GM23338 (cell line): ENCODE data around the gene CACNA2D3. TPM values are rescaled to one million over a fixed set of nuclear protein-coding genes. Genes with fewer than 3 reads are reported as not detected.

Experiments used
- ATAC-seq: fragments of 200-7000 bp; cut with Tn5 transposase; 3 replicates; pipeline ENCODE4 v1.9.1; 2020
- DNase-seq: peaks from one replicate; pipeline ENCODE4 v3.0.0-alpha.2; 2015; ENCODE audit warnings: low spot score
- H2AFZ ChIP-seq: fragments of 200-600 bp; sonication (generic); 2 replicates; pipeline ENCODE4 v1.8.0; 2016; ENCODE audit warnings: antibody characterized with exemption, mild to moderate bottlenecking, moderate library complexity
- H3F3A ChIP-seq: fragments of 200-600 bp; sonication (generic); replicated peaks from 2 replicates; pipeline ENCODE4 v1.8.0; 2017; ENCODE audit warnings: antibody characterized with exemption, mixed run types, low read depth
- H3K27ac ChIP-seq: fragments of 200-600 bp; sonication (generic); 2 replicates; pipeline ENCODE4 v1.6.1; 2016; ENCODE audit warnings: low read depth
- H3K27me3 ChIP-seq: fragments of 200-600 bp; sonication (generic); 2 replicates; pipeline ENCODE4 v1.8.0; 2016; ENCODE audit warnings: mild to moderate bottlenecking, mixed run types, moderate library complexity; ENCODE audit not compliant: insufficient read depth
- H3K36me3 ChIP-seq: fragments of 200-600 bp; sonication (generic); 2 replicates; pipeline ENCODE4 v1.8.0; 2016; ENCODE audit warnings: mild to moderate bottlenecking; ENCODE audit not compliant: insufficient read depth
- H3K4me1 ChIP-seq: fragments of 200-600 bp; sonication (generic); 2 replicates; pipeline ENCODE4 v1.8.0; 2016; ENCODE audit warnings: mild to moderate bottlenecking, moderate library complexity; ENCODE audit not compliant: insufficient read depth
- H3K4me2 ChIP-seq: fragments of 200-600 bp; sonication (generic); 2 replicates; pipeline ENCODE4 v1.7.1; 2017; ENCODE audit warnings: mixed run types
- H3K4me3 ChIP-seq: fragments of 200-600 bp; sonication (generic); 2 replicates; pipeline ENCODE4 v1.6.1; 2016; ENCODE audit warnings: mixed run types
- H3K79me2 ChIP-seq: fragments of 200-600 bp; sonication (generic); replicated peaks from 2 replicates; pipeline ENCODE4 v1.8.0; 2017; ENCODE audit warnings: mild to moderate bottlenecking; ENCODE audit not compliant: insufficient read depth
- H3K9me2 ChIP-seq: fragments of 200-600 bp; sonication (generic); 2 replicates; pipeline ENCODE4 v1.8.0; 2017; ENCODE audit not compliant: insufficient read depth
- H4K20me1 ChIP-seq: fragments of 200-600 bp; sonication (generic); replicated peaks from 2 replicates; pipeline ENCODE4 v1.8.0; 2017; ENCODE audit warnings: mild to moderate bottlenecking; ENCODE audit not compliant: insufficient read depth
- H3K27ac Mint-ChIP-seq: 2 replicates; pipeline ENCODE4 v1.8.0; 2020; ENCODE audit warnings: inconsistent platforms, mild to moderate bottlenecking, moderate library complexity, mixed read lengths
- H3K27me3 Mint-ChIP-seq: 3 replicates; pipeline ENCODE4 v1.8.0; 2022; ENCODE audit warnings: low read depth, mild to moderate bottlenecking, moderate library complexity, mixed read lengths, inconsistent platforms; ENCODE audit not compliant: insufficient read depth, poor library complexity
- H3K36me3 Mint-ChIP-seq: 3 replicates; pipeline ENCODE4 v1.8.0; 2021; ENCODE audit warnings: low read depth, mild to moderate bottlenecking, inconsistent platforms, moderate library complexity, mixed read lengths
- H3K4me1 Mint-ChIP-seq: 3 replicates; pipeline ENCODE4 v1.8.0; 2020; ENCODE audit warnings: mild to moderate bottlenecking, inconsistent platforms, mixed read lengths
- H3K4me3 Mint-ChIP-seq: 3 replicates; pipeline ENCODE4 v1.8.0; 2021; ENCODE audit warnings: moderate library complexity, mild to moderate bottlenecking, inconsistent platforms, mixed read lengths
- H3K9me3 Mint-ChIP-seq: 3 replicates; pipeline ENCODE4 v1.8.0; 2020; ENCODE audit warnings: moderate library complexity, mild to moderate bottlenecking, inconsistent platforms, mixed read lengths
- CREB1 ChIP-seq: fragments of 250-450 bp; sonication (Bioruptor Pico); IDR thresholded peaks from 2 replicates; pipeline ENCODE4 v1.5.0; 2020; ENCODE audit warnings: low read depth, mild to moderate bottlenecking, moderate library complexity
- EZH2phosphoT487 ChIP-seq: fragments of 200-600 bp; sonication (generic); IDR thresholded peaks from one replicate; pipeline ENCODE4 v1.8.1; 2018; ENCODE audit warnings: antibody characterized with exemption; ENCODE audit not compliant: unreplicated experiment
- JUNB ChIP-seq: IDR thresholded peaks from one replicate; pipeline ENCODE4 v1.6.1; 2016; ENCODE audit warnings: antibody characterized with exemption; ENCODE audit not compliant: unreplicated experiment
- NANOG ChIP-seq: IDR thresholded peaks from 2 replicates; pipeline ENCODE4 v1.6.1; 2016; ENCODE audit warnings: antibody characterized with exemption, borderline replicate concordance
- POLR2AphosphoS5 ChIP-seq: IDR thresholded peaks from 2 replicates; pipeline ENCODE4 v1.6.1; 2016; ENCODE audit warnings: antibody characterized with exemption, low read depth
- ZNF114 ChIP-seq: fragments of 250-450 bp; sonication (Bioruptor Pico); IDR thresholded peaks from 2 replicates; pipeline ENCODE4 v1.5.0; 2020; ENCODE audit warnings: mild to moderate bottlenecking, moderate library complexity
- polyA plus RNA-seq: library from polyadenylated mRNA; unstranded; fragments of >200 nt; fragmentation: Nextera tagmentation; extraction: Ambion mirVana; gene quantifications from 2 replicates; pipeline ENCODE4 v1.2.1, GENCODE V29; 2016
- total RNA-seq: library from RNA; depleted of rRNA; stranded (reverse); fragments of >200 nt; shearing (Covaris generic); gene quantifications from 2 replicates; pipeline ENCODE4 v1.2.3, GENCODE V29; 2014
- TF ChIP-seq, protein P1 (sequence below), 2 experiments: fragments of 200-600 bp in 1 of 2; sonication (generic) in 1 of 2; conservative IDR thresholded peaks; 2 replicates each; pipeline versions ENCODE4 v1.5.1 to v1.6.1; 2016 to 2017; ENCODE audit warnings: antibody characterized with exemption in 2 of 2, low read depth in 2 of 2, mild to moderate bottlenecking in 2 of 2, moderate library complexity in 1 of 2
- TF ChIP-seq, protein P2 (sequence below): IDR thresholded peaks from one replicate; pipeline ENCODE4 v1.6.1; 2018; ENCODE audit warnings: antibody characterized with exemption; ENCODE audit not compliant: unreplicated experiment

Gene CACNA2D3
- total and polyA plus RNA-seq, 2 experiments from 2014 or later = 2.2 to 2.3 TPM

DNA sequence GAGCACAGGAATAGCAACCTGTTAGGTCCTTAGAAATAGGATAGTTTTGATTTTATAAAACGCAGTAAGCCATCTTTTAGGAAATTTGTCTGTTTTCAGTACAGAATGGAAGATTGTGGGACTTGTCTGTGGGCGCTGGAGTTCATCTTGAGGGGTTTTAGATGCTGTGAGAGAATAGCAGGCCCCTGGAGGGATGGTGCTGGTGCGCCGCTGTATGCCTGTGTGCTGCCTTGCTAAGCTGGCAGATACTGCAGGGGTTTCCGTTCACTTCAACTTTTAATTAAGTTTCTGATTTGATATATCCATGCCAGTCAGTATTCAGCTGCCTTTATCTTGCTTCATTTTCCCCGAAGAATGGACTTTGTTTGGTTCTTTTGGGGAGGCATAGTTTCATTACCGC is 4.2 kb downstream of the CACNA2D3 start (continued):
- TF ChIP-seq JUNB (no peak), NANOG (no peak), CREB1 (CRISPR knock-in tag) (no peak), ZNF114 (CRISPR knock-in tag) (no peak), EZH2phosphoT487 (no peak)
- TF ChIP-seq, protein P1, sequence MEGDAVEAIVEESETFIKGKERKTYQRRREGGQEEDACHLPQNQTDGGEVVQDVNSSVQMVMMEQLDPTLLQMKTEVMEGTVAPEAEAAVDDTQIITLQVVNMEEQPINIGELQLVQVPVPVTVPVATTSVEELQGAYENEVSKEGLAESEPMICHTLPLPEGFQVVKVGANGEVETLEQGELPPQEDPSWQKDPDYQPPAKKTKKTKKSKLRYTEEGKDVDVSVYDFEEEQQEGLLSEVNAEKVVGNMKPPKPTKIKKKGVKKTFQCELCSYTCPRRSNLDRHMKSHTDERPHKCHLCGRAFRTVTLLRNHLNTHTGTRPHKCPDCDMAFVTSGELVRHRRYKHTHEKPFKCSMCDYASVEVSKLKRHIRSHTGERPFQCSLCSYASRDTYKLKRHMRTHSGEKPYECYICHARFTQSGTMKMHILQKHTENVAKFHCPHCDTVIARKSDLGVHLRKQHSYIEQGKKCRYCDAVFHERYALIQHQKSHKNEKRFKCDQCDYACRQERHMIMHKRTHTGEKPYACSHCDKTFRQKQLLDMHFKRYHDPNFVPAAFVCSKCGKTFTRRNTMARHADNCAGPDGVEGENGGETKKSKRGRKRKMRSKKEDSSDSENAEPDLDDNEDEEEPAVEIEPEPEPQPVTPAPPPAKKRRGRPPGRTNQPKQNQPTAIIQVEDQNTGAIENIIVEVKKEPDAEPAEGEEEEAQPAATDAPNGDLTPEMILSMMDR (conservative IDR thresholded peaks at IDR 0.05; ENCODE audit: low read depth in 2 of 2) = no peak

DNA sequence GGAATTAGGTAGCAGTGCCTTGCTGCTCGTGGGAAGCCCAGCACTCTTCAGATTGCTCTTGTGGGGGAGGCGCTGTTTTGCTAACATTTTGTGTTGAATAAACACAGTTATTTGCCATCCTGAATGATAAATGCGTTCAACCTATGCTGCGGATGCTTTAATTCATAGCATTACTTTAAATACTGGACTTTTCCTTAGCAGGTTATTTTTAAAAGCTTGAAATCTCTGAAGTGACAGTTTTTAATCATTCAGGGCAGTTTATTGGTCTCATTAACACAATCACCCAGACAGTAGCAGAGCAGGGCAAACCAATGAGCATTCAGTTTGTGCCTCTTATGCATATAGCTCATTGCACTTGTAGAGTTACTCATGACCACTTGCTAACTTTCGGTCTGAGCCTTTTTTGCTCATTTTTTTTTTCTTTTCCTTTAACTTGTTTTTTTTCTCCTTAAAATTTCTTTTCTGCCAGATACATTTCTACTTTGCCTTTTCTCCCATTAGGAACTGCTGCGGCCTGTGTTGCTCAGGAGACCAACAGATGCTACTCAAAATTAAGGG is 5.2 kb downstream of the CACNA2D3 start:
- Histone ChIP-seq H3K27me3 (peaks cover 35% of the 10 kb centered on the region), H3K9me2 (no peaks in the 10 kb centered on the region), H3K27ac (no peak overlapping the region), H3K4me3 (no peak overlapping the region), H3K36me3 (no peaks in the 10 kb centered on the region), H3F3A (0 out of 2 replicates have a peak, but pooled peaks cover 4% of the 10 kb centered on the region), H2AFZ (no peak overlapping the region), H3K4me2 (no peak overlapping the region), H3K79me2 (no peaks in the 10 kb centered on the region), H4K20me1 (no peaks in the 10 kb centered on the region), H3K4me1 (peaks cover 33% of the 10 kb centered on the region)
- no peak for TF ChIP-seq ZNF114 (CRISPR knock-in tag)
- TF ChIP-seq CREB1 (CRISPR knock-in tag) = no peak
- no peak for TF ChIP-seq EZH2phosphoT487
- no peak for TF ChIP-seq JUNB
- TF ChIP-seq, protein P1 (conservative IDR thresholded peaks at IDR 0.05; ENCODE audit: low read depth in 2 of 2) = no peak
- no peak for TF ChIP-seq POLR2AphosphoS5
- TF ChIP-seq, protein P2, sequence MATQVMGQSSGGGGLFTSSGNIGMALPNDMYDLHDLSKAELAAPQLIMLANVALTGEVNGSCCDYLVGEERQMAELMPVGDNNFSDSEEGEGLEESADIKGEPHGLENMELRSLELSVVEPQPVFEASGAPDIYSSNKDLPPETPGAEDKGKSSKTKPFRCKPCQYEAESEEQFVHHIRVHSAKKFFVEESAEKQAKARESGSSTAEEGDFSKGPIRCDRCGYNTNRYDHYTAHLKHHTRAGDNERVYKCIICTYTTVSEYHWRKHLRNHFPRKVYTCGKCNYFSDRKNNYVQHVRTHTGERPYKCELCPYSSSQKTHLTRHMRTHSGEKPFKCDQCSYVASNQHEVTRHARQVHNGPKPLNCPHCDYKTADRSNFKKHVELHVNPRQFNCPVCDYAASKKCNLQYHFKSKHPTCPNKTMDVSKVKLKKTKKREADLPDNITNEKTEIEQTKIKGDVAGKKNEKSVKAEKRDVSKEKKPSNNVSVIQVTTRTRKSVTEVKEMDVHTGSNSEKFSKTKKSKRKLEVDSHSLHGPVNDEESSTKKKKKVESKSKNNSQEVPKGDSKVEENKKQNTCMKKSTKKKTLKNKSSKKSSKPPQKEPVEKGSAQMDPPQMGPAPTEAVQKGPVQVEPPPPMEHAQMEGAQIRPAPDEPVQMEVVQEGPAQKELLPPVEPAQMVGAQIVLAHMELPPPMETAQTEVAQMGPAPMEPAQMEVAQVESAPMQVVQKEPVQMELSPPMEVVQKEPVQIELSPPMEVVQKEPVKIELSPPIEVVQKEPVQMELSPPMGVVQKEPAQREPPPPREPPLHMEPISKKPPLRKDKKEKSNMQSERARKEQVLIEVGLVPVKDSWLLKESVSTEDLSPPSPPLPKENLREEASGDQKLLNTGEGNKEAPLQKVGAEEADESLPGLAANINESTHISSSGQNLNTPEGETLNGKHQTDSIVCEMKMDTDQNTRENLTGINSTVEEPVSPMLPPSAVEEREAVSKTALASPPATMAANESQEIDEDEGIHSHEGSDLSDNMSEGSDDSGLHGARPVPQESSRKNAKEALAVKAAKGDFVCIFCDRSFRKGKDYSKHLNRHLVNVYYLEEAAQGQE = no peak
- no peak for TF ChIP-seq NANOG
- no peak for DNase-seq
- Mint-ChIP-seq H3K27ac (no peak overlapping the region), H3K4me3 (no peak overlapping the region), H3K27me3 (peaks cover 20% of the 10 kb centered on the region), H3K4me1 (peaks cover 32% of the 10 kb centered on the region), H3K36me3 (no peaks in the 10 kb centered on the region; the same call in 2 of the 3 replicates), H3K9me3 (no peaks in the 10 kb centered on the region)
- no peak for ATAC-seq
